Stomach smooth muscle (tissue), 2 donors: ENCODE measurements around the gene AGPS.

ENCODE experiments used
- H3K27ac ChIP-seq: one replicate; pipeline ENCODE4 v1.7.0; 2013; ENCODE audit warnings: mild to moderate bottlenecking, low read length, inconsistent platforms
- H3K27me3 ChIP-seq, 2 donors: one replicate each; pipeline ENCODE4 v1.7.0; 2013; ENCODE audit warnings: low read length in 2 of 2; ENCODE audit not compliant: insufficient read depth in 2 of 2, control insufficient read depth in 1 of 2
- H3K36me3 ChIP-seq, 2 donors: one replicate each; pipeline ENCODE4 v1.7.0; 2013; ENCODE audit warnings: low read length in 2 of 2; ENCODE audit not compliant: control insufficient read depth in 2 of 2, insufficient read depth in 2 of 2
- H3K4me1 ChIP-seq: one replicate; pipeline ENCODE4 v1.7.0; 2013; ENCODE audit warnings: low read length; ENCODE audit not compliant: control insufficient read depth, insufficient read depth
- H3K4me3 ChIP-seq, 2 donors: one replicate each; pipeline ENCODE4 v1.7.0; 2013; ENCODE audit warnings: low read length in 2 of 2
- H3K9ac ChIP-seq, 2 donors: one replicate each; pipeline ENCODE4 v1.7.0; 2013; ENCODE audit warnings: low read length in 2 of 2, mild to moderate bottlenecking in 1 of 2
- H3K9me3 ChIP-seq, 2 donors: one replicate each; pipeline ENCODE4 v1.7.0; 2013; ENCODE audit warnings: low read length in 2 of 2; ENCODE audit not compliant: control insufficient read depth in 2 of 2
- donor health status: healthy.
- donor health status: Pancreatic carcinoma.

The AGPS gene

GRCh38 chr2:177528351-177528933 lies 135.9 kb downstream of the AGPS start:
- no peak overlapping the region for H3K4me3 ChIP-seq
- H3K27ac ChIP-seq, result no peak overlapping the region

GRCh38 chr2:177529166-177529565 lies 136.6 kb downstream of the AGPS start:
- Histone ChIP-seq H3K9me3 (no peaks in the 10 kb centered on the region), H3K36me3 (no peaks in the 10 kb centered on the region), H3K4me1 (no peaks in the 10 kb centered on the region), H3K9ac (no peak overlapping the region), H3K27me3 (no peaks in the 10 kb centered on the region), H3K27ac (no peak overlapping the region), H3K4me3 (no peak overlapping the region)

More at GRCh38 chr2:177528351-177528933, 135.9 kb downstream of the AGPS start:
- Histone ChIP-seq H3K36me3 (no peaks in the 10 kb centered on the region), H3K9ac (no peak overlapping the region), H3K27me3 (no peaks in the 10 kb centered on the region), H3K4me1 (no peaks in the 10 kb centered on the region), H3K9me3 (no peaks in the 10 kb centered on the region)

- H3K36me3 ChIP-seq, result no peaks in the 10 kb centered on the region
- H3K4me3 ChIP-seq, result no peak overlapping the region
- H3K9me3 ChIP-seq, result no peaks in the 10 kb centered on the region
- H3K27ac ChIP-seq, result no peak overlapping the region
- no peaks in the 10 kb centered on the region for H3K27me3 ChIP-seq
- H3K9ac ChIP-seq, result no peak overlapping the region
- no peaks in the 10 kb centered on the region for H3K4me1 ChIP-seq
Observed at GRCh38 chr2:177530561-177530960, 138.0 kb downstream of the AGPS start.

DNA sequence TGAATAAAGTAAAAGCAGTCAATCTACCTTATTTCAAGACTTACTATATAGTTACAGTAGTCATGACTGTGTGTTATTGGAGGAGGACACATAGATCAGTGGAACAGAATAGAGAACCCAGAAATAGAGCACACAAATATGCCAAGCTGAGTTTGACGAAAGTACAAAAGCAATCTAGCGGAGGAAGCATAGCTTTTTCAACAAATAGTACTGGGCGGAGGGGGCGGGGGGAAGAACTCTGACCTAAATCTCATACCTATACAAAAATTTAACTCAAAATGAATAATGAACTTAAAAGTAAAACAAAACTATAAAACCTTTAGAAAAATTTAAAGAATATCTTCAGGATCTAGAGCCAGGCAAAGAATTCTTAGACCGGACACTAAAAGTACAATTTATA lies 139.1 kb downstream of the AGPS start:
- Histone ChIP-seq H3K27me3 (no peaks in the 10 kb centered on the region), H3K36me3 (no peaks in the 10 kb centered on the region), H3K4me3 (no peak overlapping the region), H3K9me3 (no peaks in the 10 kb centered on the region), H3K4me1 (no peaks in the 10 kb centered on the region), H3K9ac (no peak overlapping the region), H3K27ac (no peak overlapping the region)

GRCh38 chr2:177532567-177532966 lies 140.0 kb downstream of the AGPS start:
- H3K9me3 ChIP-seq, result no peaks in the 10 kb centered on the region
- H3K27ac ChIP-seq, result no peak overlapping the region
- no peaks in the 10 kb centered on the region for H3K36me3 ChIP-seq
- no peak overlapping the region for H3K9ac ChIP-seq
- H3K4me1 ChIP-seq, result no peaks in the 10 kb centered on the region
- H3K4me3 ChIP-seq, result no peak overlapping the region
- H3K27me3 ChIP-seq, result no peaks in the 10 kb centered on the region

- Histone ChIP-seq H3K27me3 (no peaks in the 10 kb centered on the region), H3K27ac (no peak overlapping the region), H3K9me3 (no peaks in the 10 kb centered on the region), H3K4me1 (no peaks in the 10 kb centered on the region), H3K36me3 (no peaks in the 10 kb centered on the region), H3K9ac (no peak overlapping the region), H3K4me3 (no peak overlapping the region)
Observed at GRCh38 chr2:177533253-177533652, 140.7 kb downstream of the AGPS start.

DNA sequence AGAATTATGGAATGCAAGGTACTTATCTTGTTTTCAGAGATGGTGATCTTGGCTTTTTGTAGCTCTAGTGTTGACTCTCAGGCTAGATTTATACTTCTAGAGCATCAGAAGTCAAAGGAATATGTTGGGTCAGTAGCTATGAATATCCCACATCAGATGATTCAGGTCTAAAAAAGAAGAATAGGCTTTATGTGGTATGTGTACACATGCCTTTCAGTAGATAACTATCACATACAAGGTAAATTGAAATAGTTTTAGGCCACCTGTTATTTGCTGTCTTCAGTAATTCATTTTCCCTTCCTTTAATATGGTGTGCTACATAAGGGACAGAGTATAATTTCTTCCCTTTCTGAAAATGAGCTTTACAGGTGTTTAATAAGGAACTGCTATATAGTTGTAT lies 142.4 kb downstream of the AGPS start:
- Histone ChIP-seq H3K4me3 (no peak overlapping the region), H3K9me3 (no peaks in the 10 kb centered on the region), H3K27me3 (no peaks in the 10 kb centered on the region), H3K9ac (no peak overlapping the region), H3K36me3 (no peaks in the 10 kb centered on the region), H3K27ac (no peak overlapping the region), H3K4me1 (no peaks in the 10 kb centered on the region)

- Histone ChIP-seq H3K27me3 (no peaks in the 10 kb centered on the region), H3K27ac (no peak overlapping the region), H3K4me3 (no peak overlapping the region), H3K4me1 (no peaks in the 10 kb centered on the region), H3K9me3 (no peaks in the 10 kb centered on the region), H3K36me3 (no peaks in the 10 kb centered on the region), H3K9ac (no peak overlapping the region)
Observed at GRCh38 chr2:177535958-177536504, 143.5 kb downstream of the AGPS start.

DNA sequence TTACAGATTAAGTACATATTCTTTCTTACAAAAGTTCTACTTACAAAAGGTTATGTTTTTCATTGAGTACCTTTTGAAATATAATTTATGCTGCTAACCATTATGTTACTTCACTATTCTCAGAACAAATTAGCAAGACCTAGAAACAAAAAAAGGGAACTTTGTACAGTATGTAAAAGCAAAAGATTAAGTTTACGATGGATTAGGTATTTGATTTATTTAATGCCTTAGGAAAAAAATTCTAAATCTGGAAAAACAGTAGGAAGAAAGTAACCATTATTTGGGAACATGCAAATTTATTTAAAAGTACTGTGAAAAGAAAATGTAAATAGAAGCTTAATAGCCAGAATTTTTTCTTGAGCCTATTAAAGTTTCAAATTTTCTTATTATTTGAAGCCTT lies 144.6 kb downstream of the AGPS start:
- Histone ChIP-seq H3K36me3 (no peaks in the 10 kb centered on the region), H3K27ac (no peak overlapping the region), H3K4me1 (no peaks in the 10 kb centered on the region), H3K4me3 (no peak overlapping the region), H3K9ac (no peak overlapping the region), H3K9me3 (no peaks in the 10 kb centered on the region), H3K27me3 (no peaks in the 10 kb centered on the region)

GRCh38 chr2:177537636-177538035 lies 145.1 kb downstream of the AGPS start:
- H3K4me3 ChIP-seq, result no peak overlapping the region
- H3K36me3 ChIP-seq, result no peaks in the 10 kb centered on the region
- no peaks in the 10 kb centered on the region for H3K9me3 ChIP-seq
- no peaks in the 10 kb centered on the region for H3K4me1 ChIP-seq
- H3K27ac ChIP-seq, result no peak overlapping the region
- no peak overlapping the region for H3K9ac ChIP-seq
- no peaks in the 10 kb centered on the region for H3K27me3 ChIP-seq

GRCh38 chr2:177538323-177538722 lies 145.8 kb downstream of the AGPS start:
- H3K27me3 ChIP-seq, result no peaks in the 10 kb centered on the region
- no peaks in the 10 kb centered on the region for H3K36me3 ChIP-seq
- H3K9me3 ChIP-seq, result no peaks in the 10 kb centered on the region
- no peak overlapping the region for H3K9ac ChIP-seq
- H3K4me1 ChIP-seq, result no peaks in the 10 kb centered on the region
- H3K27ac ChIP-seq, result no peak overlapping the region
- H3K4me3 ChIP-seq, result no peak overlapping the region
